RWPE1 (cell line): ENCODE results near the gene CAPN1.

ENCODE experiments used
- CTCF ChIA-PET: fragments of 350-600 bp; sonication (Branson Sonifier 250); formaldehyde crosslinking; extraction: SDS; loops from one replicate; lab custom pipeline; 2021; lab: Yijun Ruan, JAX
- POLR2A ChIA-PET: fragments of 400-600 bp; formaldehyde crosslinking; extraction: SDS; loops from one replicate; lab custom pipeline; 2020; ENCODE audit warnings: antibody characterized with exemption; ENCODE audit not compliant: low non-redundant PET; lab: Yijun Ruan, JAX
- DNase-seq: peaks from one replicate; pipeline ENCODE4 v3.0.0; 2012; ENCODE audit warnings: low spot score
- H3K27ac ChIP-seq: fragments of 450-650 bp; 2 replicates; pipeline ENCODE4 v1.5.1; 2017
- TF ChIP-seq, protein P1 (sequence below): fragments of 450-650 bp; conservative IDR thresholded peaks from 2 replicates; pipeline ENCODE4 v1.5.1; 2017; ENCODE audit warnings: low read depth, mild to moderate bottlenecking

CAPN1 gene

DNA sequence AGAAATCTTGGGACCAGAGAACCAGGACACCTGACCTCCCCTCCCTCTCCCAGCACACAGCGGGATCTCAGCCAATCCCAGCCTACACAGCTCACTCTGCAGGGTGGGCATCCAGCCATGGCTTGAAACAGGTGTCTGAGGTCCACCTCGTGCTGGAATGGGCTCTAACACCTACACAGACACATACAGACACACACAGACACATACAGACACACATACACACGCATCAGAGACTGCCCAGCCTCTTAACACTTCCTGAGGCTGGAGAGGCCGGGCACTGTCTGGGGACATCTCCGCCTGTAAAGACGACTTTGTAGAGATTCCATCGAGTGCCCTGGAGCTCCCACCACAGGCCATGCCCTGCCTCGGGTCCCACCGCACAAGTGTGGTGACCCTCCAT lies 36.7 kb downstream of the CAPN1 start:
- TF ChIP-seq, protein P1, sequence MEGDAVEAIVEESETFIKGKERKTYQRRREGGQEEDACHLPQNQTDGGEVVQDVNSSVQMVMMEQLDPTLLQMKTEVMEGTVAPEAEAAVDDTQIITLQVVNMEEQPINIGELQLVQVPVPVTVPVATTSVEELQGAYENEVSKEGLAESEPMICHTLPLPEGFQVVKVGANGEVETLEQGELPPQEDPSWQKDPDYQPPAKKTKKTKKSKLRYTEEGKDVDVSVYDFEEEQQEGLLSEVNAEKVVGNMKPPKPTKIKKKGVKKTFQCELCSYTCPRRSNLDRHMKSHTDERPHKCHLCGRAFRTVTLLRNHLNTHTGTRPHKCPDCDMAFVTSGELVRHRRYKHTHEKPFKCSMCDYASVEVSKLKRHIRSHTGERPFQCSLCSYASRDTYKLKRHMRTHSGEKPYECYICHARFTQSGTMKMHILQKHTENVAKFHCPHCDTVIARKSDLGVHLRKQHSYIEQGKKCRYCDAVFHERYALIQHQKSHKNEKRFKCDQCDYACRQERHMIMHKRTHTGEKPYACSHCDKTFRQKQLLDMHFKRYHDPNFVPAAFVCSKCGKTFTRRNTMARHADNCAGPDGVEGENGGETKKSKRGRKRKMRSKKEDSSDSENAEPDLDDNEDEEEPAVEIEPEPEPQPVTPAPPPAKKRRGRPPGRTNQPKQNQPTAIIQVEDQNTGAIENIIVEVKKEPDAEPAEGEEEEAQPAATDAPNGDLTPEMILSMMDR = no peak
- CTCF ChIA-PET = no interaction called here
- POLR2A ChIA-PET = no interaction called here
- no peak overlapping the region for H3K27ac ChIP-seq
- DNase-seq = no peak

DNA sequence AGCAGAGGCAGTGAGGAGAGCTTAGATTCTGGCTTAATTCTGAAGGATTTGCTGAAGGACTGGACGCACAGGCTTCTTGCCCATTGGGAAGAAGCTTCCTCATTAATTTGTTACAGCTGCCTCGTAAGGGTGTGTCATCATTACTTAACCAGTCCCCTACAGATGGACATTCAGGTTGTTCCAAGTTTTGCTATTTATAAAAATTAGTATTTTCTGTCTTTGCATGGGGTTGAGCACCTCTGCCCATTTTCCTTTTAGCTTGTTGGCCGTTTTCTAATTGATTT lies 38.1 kb downstream of the CAPN1 start:
- CTCF ChIA-PET = interaction anchor here (0.6 to 1.0 kb wide), 3 partner anchors 12 to 1937 kb away, joined by 3 to 4 read pairs (median 4); no protein-coding TSS in a partner anchor
- H3K27ac ChIP-seq = no peak overlapping the region
- TF ChIP-seq, protein P1 = no peak
- POLR2A ChIA-PET = no interaction called here
- no peak for DNase-seq

GRCh38 chr11:65221026-65221425 lies 39.3 kb downstream of the CAPN1 start:
- no peak overlapping the region for H3K27ac ChIP-seq
- POLR2A ChIA-PET = no interaction called here
- CTCF ChIA-PET = interaction anchor here (0.5 to 1.0 kb wide), 3 partner anchors 11 to 426 kb away, joined by 3 to 4 read pairs (median 4); no protein-coding TSS in a partner anchor
- DNase-seq = no peak
- TF ChIP-seq, protein P1 = no peak

DNA sequence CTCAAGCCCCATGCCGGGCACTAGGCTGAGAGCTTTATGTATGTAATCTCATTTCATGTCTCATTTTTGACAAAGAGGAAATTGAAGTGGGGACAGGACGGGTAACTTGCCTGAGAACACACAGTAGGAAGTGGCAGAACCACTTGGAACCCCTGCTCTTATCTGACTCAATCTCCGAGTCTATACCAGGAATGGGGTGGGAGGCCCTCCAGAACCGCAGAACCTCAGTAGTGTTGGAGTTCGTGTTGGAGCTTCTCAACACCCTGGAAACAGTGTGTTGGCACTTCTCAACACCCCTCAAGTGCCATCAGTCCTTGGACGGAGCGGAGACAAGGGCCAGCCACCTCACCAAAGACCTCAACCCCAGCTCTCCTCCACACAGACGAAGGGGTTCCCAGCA lies 41.3 kb downstream of the CAPN1 start:
- ChIA-PET POLR2A (no interaction called here), CTCF (interaction anchor here (0.5 to 1.0 kb wide), 2 partner anchors 92 to 297 kb away, joined by 3 read pairs; no protein-coding TSS in a partner anchor)
- DNase-seq = no peak
- H3K27ac ChIP-seq = no peak overlapping the region
- TF ChIP-seq, protein P1 = no peak

DNA sequence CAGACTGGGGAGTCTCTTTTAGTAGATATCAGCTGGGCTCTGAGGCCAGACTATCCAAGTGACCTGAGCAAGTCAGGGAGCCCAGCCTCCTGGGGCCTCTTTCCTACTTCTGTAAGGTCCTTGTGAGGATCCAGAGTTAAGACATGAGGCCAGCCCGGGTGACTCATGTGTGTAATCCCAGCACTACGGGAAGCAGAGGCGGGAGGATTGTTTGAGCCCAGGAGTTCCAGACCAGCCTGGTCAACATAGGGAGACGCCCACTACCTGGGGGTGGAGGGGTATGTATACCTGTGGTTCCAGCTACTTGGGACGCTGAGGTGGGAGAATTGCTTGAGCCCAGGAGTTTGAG lies 43.2 kb downstream of the CAPN1 start:
- CTCF ChIA-PET = interaction anchor here (0.6 to 1.9 kb wide), 13 partner anchors 12 to 114 kb away, joined by 3 to 16 read pairs (median 4); partner anchors contain the start of gene CDC42EP2
- TF ChIP-seq, protein P1 = no peak
- peak; percentile 57 for DNase-seq

DNA sequence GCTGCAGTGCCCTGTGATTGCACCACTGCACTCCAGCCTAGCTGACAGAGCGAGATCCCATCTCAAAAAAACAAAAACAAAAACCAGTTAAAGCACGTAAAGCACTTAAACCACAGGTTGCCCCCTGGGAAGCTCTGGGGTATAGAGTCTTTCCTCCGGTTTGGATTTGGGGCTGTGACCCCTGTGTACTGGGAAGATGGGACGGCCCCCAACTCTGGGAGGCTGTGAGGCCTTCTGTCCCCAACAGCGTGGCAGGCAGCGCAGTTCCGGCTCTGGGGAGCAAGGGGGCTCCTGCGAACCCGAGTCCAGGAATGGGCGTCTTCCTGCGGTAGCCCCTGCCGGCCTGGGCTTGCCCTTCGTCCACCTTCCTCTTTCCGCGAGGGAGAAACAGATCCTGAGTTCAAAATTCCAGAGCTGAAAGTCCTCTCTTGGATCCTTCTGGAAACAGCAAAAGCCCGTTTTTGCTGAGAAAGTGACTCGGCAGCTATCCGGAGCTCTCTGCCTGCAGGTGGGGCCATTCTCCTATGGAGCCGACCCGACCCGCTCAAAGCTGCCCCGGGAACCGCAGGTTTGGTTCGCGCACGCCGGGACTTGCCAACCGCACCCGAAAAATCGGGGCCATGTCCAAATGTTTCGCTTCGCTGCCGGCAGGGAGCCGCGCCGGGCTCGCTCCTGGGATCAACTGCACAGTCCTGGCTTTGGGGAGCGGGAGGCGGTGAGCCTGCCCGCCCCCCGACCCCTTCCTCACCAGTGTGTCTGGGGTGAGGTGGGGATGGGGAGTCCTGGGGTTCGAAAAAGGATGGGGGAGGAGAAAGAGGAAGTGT lies 43.8 kb downstream of the CAPN1 start:
- TF ChIP-seq, protein P1 = peak; percentile 75
- peak overlapping the region; percentile 90 for H3K27ac ChIP-seq
- ChIA-PET CTCF (interaction anchor here (0.6 to 1.9 kb wide), 17 partner anchors 11 to 877 kb away, joined by 3 to 16 read pairs (median 4); partner anchors contain the start of gene CDC42EP2), POLR2A (no interaction called here)
- DNase-seq = peak; percentile 77

More for the DNA sequence above, 43.2 kb downstream of the CAPN1 start:
- H3K27ac ChIP-seq = peak overlapping the region; percentile 90
- POLR2A ChIA-PET = interaction anchor here (0.5 kb wide), 1 partner anchor 153 kb away, joined by 3 read pairs; no protein-coding TSS in a partner anchor
